GM23338 (cell line): ENCODE measurements around the gene FRYL. TPM values are rescaled to one million over a fixed set of nuclear protein-coding genes. Genes with fewer than 3 reads are reported as not detected.
A peak's percentile ranks its signal among the peaks of the same experiment; 100 is the strongest.

Experiments
- ATAC-seq: fragments of 200-7000 bp; cut with Tn5 transposase; 3 replicates; pipeline ENCODE4 v1.9.1; 2020
- DNase-seq: peaks from one replicate; pipeline ENCODE4 v3.0.0-alpha.2; 2015; ENCODE audit warnings: low spot score
- H2AFZ ChIP-seq: fragments of 200-600 bp; sonication (generic); 2 replicates; pipeline ENCODE4 v1.8.0; 2016; ENCODE audit warnings: antibody characterized with exemption, mild to moderate bottlenecking, moderate library complexity
- H3F3A ChIP-seq: fragments of 200-600 bp; sonication (generic); replicated peaks from 2 replicates; pipeline ENCODE4 v1.8.0; 2017; ENCODE audit warnings: antibody characterized with exemption, mixed run types, low read depth
- H3K27ac ChIP-seq: fragments of 200-600 bp; sonication (generic); 2 replicates; pipeline ENCODE4 v1.6.1; 2016; ENCODE audit warnings: low read depth
- H3K27me3 ChIP-seq: fragments of 200-600 bp; sonication (generic); 2 replicates; pipeline ENCODE4 v1.8.0; 2016; ENCODE audit warnings: mild to moderate bottlenecking, mixed run types, moderate library complexity; ENCODE audit not compliant: insufficient read depth
- H3K36me3 ChIP-seq: fragments of 200-600 bp; sonication (generic); 2 replicates; pipeline ENCODE4 v1.8.0; 2016; ENCODE audit warnings: mild to moderate bottlenecking; ENCODE audit not compliant: insufficient read depth
- H3K4me1 ChIP-seq: fragments of 200-600 bp; sonication (generic); 2 replicates; pipeline ENCODE4 v1.8.0; 2016; ENCODE audit warnings: mild to moderate bottlenecking, moderate library complexity; ENCODE audit not compliant: insufficient read depth
- H3K4me2 ChIP-seq: fragments of 200-600 bp; sonication (generic); 2 replicates; pipeline ENCODE4 v1.7.1; 2017; ENCODE audit warnings: mixed run types
- H3K4me3 ChIP-seq: fragments of 200-600 bp; sonication (generic); 2 replicates; pipeline ENCODE4 v1.6.1; 2016; ENCODE audit warnings: mixed run types
- H3K79me2 ChIP-seq: fragments of 200-600 bp; sonication (generic); replicated peaks from 2 replicates; pipeline ENCODE4 v1.8.0; 2017; ENCODE audit warnings: mild to moderate bottlenecking; ENCODE audit not compliant: insufficient read depth
- H3K9me2 ChIP-seq: fragments of 200-600 bp; sonication (generic); 2 replicates; pipeline ENCODE4 v1.8.0; 2017; ENCODE audit not compliant: insufficient read depth
- H4K20me1 ChIP-seq: fragments of 200-600 bp; sonication (generic); replicated peaks from 2 replicates; pipeline ENCODE4 v1.8.0; 2017; ENCODE audit warnings: mild to moderate bottlenecking; ENCODE audit not compliant: insufficient read depth
- H3K27ac Mint-ChIP-seq: 2 replicates; pipeline ENCODE4 v1.8.0; 2020; ENCODE audit warnings: inconsistent platforms, mild to moderate bottlenecking, moderate library complexity, mixed read lengths
- H3K27me3 Mint-ChIP-seq: 3 replicates; pipeline ENCODE4 v1.8.0; 2022; ENCODE audit warnings: low read depth, mild to moderate bottlenecking, moderate library complexity, mixed read lengths, inconsistent platforms; ENCODE audit not compliant: insufficient read depth, poor library complexity
- H3K36me3 Mint-ChIP-seq: 3 replicates; pipeline ENCODE4 v1.8.0; 2021; ENCODE audit warnings: low read depth, mild to moderate bottlenecking, inconsistent platforms, moderate library complexity, mixed read lengths
- H3K4me1 Mint-ChIP-seq: 3 replicates; pipeline ENCODE4 v1.8.0; 2020; ENCODE audit warnings: mild to moderate bottlenecking, inconsistent platforms, mixed read lengths
- H3K4me3 Mint-ChIP-seq: 3 replicates; pipeline ENCODE4 v1.8.0; 2021; ENCODE audit warnings: moderate library complexity, mild to moderate bottlenecking, inconsistent platforms, mixed read lengths
- H3K9me3 Mint-ChIP-seq: 3 replicates; pipeline ENCODE4 v1.8.0; 2020; ENCODE audit warnings: moderate library complexity, mild to moderate bottlenecking, inconsistent platforms, mixed read lengths
- CREB1 ChIP-seq: fragments of 250-450 bp; sonication (Bioruptor Pico); IDR thresholded peaks from 2 replicates; pipeline ENCODE4 v1.5.0; 2020; ENCODE audit warnings: low read depth, mild to moderate bottlenecking, moderate library complexity
- ETS1 ChIP-seq: IDR thresholded peaks from 2 replicates; pipeline ENCODE4 v1.6.1; 2016; ENCODE audit warnings: antibody characterized with exemption
- EZH2 ChIP-seq: fragments of 200-600 bp; sonication (generic); IDR thresholded peaks from one replicate; pipeline ENCODE4 v1.8.0; 2017; ENCODE audit warnings: antibody characterized with exemption, mild to moderate bottlenecking, low read depth; ENCODE audit not compliant: unreplicated experiment
- EZH2phosphoT487 ChIP-seq: fragments of 200-600 bp; sonication (generic); IDR thresholded peaks from one replicate; pipeline ENCODE4 v1.8.1; 2018; ENCODE audit warnings: antibody characterized with exemption; ENCODE audit not compliant: unreplicated experiment
- JUNB ChIP-seq: IDR thresholded peaks from one replicate; pipeline ENCODE4 v1.6.1; 2016; ENCODE audit warnings: antibody characterized with exemption; ENCODE audit not compliant: unreplicated experiment
- NANOG ChIP-seq: IDR thresholded peaks from 2 replicates; pipeline ENCODE4 v1.6.1; 2016; ENCODE audit warnings: antibody characterized with exemption, borderline replicate concordance
- POLR2AphosphoS5 ChIP-seq: IDR thresholded peaks from 2 replicates; pipeline ENCODE4 v1.6.1; 2016; ENCODE audit warnings: antibody characterized with exemption, low read depth
- REST ChIP-seq: IDR thresholded peaks from one replicate; pipeline ENCODE4 v1.6.1; 2018; ENCODE audit warnings: antibody characterized with exemption; ENCODE audit not compliant: unreplicated experiment
- STAT1 ChIP-seq: IDR thresholded peaks from one replicate; pipeline ENCODE4 v1.6.1; 2016; ENCODE audit warnings: antibody characterized with exemption; ENCODE audit not compliant: unreplicated experiment
- ZNF114 ChIP-seq: fragments of 250-450 bp; sonication (Bioruptor Pico); IDR thresholded peaks from 2 replicates; pipeline ENCODE4 v1.5.0; 2020; ENCODE audit warnings: mild to moderate bottlenecking, moderate library complexity
- polyA plus RNA-seq: library from polyadenylated mRNA; unstranded; fragments of >200 nt; fragmentation: Nextera tagmentation; extraction: Ambion mirVana; gene quantifications from 2 replicates; pipeline ENCODE4 v1.2.1, GENCODE V29; 2016
- total RNA-seq: library from RNA; depleted of rRNA; stranded (reverse); fragments of >200 nt; shearing (Covaris generic); gene quantifications from 2 replicates; pipeline ENCODE4 v1.2.3, GENCODE V29; 2014
- TF ChIP-seq, protein P1 (sequence below): fragments of 250-450 bp; sonication (Bioruptor Pico); IDR thresholded peaks from 2 replicates; pipeline ENCODE4 v1.5.0; 2020; ENCODE audit warnings: mild to moderate bottlenecking, moderate library complexity

The FRYL gene
- total and polyA plus RNA-seq, 2 experiments from 2014 or later, result 30.7 to 53.3 TPM

DNA sequence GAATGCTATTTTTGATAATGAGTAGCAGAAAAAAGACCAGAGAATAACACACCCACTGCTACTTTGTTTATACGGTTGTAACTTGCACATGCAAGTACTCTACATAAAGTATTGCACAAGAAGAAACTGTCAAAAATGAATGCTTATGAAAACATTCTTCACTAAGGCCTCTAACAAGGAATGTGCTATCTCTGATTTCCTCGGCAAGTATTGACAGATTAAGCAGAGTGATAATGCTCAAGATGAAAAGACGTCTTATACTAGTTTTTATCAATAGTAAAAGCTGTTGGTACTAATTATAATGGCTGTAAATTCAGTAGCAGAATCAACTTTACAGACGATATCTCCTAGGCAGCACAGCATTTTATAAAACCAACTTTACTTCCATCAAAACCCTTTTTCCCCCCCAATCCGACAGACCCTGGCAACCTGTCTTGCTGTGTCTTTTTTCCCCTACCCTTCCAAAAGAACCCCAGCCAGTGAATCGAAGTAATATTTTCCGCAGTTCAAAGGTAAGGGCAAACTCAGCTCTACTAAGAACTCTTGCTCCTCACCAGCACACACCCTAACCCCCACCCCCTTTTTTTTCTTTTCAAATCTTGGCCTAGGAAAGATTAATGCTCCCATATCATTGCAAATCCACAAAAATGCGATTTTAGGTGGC lies 1.5 kb downstream of the FRYL start:
- DNase-seq (no peak), ATAC-seq (no peak)
- Mint-ChIP-seq H3K36me3 (peaks cover 3% of the 10 kb centered on the region; the same call in 1 of the 3 replicates), H3K4me3 (peak overlapping the region; percentile 93), H3K27ac (peak overlapping the region; percentile 93), H3K27me3 (peaks cover 2% of the 10 kb centered on the region), H3K9me3 (no peaks in the 10 kb centered on the region; the same call in 2 of the 3 replicates), H3K4me1 (peaks cover 43% of the 10 kb centered on the region)
- Histone ChIP-seq H2AFZ (peak overlapping the region; percentile 53), H3K4me1 (peaks cover 33% of the 10 kb centered on the region), H4K20me1 (peaks cover 12% of the 10 kb centered on the region), H3K27me3 (no peaks in the 10 kb centered on the region), H3K79me2 (peaks cover 56% of the 10 kb centered on the region), H3F3A (no peaks in the 10 kb centered on the region), H3K4me2 (peak overlapping the region; percentile 91), H3K9me2 (no peaks in the 10 kb centered on the region), H3K27ac (no peak overlapping the region), H3K4me3 (peak overlapping the region; percentile 86), H3K36me3 (no peaks in the 10 kb centered on the region)
- TF ChIP-seq EZH2 (no peak), REST (no peak), CREB1 (CRISPR knock-in tag) (no peak), NANOG (no peak)

GRCh38 chr4:48777739-48778138 lies 2.3 kb downstream of the FRYL start:
- Histone ChIP-seq H3K4me2 (peak overlapping the region; percentile 91; the same call in 1 of the 2 replicates), H3K4me3 (peak overlapping the region; percentile 86; the same call in 1 of the 2 replicates), H2AFZ (no peak overlapping the region), H3K79me2 (peaks cover 64% of the 10 kb centered on the region), H3K27ac (no peak overlapping the region), H3K4me1 (peaks cover 33% of the 10 kb centered on the region), H3K36me3 (no peaks in the 10 kb centered on the region), H3F3A (no peaks in the 10 kb centered on the region), H4K20me1 (peaks cover 12% of the 10 kb centered on the region), H3K9me2 (no peaks in the 10 kb centered on the region), H3K27me3 (no peaks in the 10 kb centered on the region)
- Mint-ChIP-seq H3K36me3 (peaks cover 3% of the 10 kb centered on the region; the same call in 1 of the 3 replicates), H3K4me1 (peaks cover 43% of the 10 kb centered on the region), H3K27me3 (peaks cover 2% of the 10 kb centered on the region), H3K4me3 (peak overlapping the region; percentile 93), H3K9me3 (no peaks in the 10 kb centered on the region; the same call in 2 of the 3 replicates), H3K27ac (no peak overlapping the region)
- ATAC-seq (no peak), DNase-seq (no peak)
- TF ChIP-seq EZH2phosphoT487 (no peak), ETS1 (no peak), POLR2AphosphoS5 (no peak), NANOG (no peak), STAT1 (no peak), ZNF114 (CRISPR knock-in tag) (no peak), JUNB (no peak), EZH2 (no peak)
- TF ChIP-seq, protein P1, sequence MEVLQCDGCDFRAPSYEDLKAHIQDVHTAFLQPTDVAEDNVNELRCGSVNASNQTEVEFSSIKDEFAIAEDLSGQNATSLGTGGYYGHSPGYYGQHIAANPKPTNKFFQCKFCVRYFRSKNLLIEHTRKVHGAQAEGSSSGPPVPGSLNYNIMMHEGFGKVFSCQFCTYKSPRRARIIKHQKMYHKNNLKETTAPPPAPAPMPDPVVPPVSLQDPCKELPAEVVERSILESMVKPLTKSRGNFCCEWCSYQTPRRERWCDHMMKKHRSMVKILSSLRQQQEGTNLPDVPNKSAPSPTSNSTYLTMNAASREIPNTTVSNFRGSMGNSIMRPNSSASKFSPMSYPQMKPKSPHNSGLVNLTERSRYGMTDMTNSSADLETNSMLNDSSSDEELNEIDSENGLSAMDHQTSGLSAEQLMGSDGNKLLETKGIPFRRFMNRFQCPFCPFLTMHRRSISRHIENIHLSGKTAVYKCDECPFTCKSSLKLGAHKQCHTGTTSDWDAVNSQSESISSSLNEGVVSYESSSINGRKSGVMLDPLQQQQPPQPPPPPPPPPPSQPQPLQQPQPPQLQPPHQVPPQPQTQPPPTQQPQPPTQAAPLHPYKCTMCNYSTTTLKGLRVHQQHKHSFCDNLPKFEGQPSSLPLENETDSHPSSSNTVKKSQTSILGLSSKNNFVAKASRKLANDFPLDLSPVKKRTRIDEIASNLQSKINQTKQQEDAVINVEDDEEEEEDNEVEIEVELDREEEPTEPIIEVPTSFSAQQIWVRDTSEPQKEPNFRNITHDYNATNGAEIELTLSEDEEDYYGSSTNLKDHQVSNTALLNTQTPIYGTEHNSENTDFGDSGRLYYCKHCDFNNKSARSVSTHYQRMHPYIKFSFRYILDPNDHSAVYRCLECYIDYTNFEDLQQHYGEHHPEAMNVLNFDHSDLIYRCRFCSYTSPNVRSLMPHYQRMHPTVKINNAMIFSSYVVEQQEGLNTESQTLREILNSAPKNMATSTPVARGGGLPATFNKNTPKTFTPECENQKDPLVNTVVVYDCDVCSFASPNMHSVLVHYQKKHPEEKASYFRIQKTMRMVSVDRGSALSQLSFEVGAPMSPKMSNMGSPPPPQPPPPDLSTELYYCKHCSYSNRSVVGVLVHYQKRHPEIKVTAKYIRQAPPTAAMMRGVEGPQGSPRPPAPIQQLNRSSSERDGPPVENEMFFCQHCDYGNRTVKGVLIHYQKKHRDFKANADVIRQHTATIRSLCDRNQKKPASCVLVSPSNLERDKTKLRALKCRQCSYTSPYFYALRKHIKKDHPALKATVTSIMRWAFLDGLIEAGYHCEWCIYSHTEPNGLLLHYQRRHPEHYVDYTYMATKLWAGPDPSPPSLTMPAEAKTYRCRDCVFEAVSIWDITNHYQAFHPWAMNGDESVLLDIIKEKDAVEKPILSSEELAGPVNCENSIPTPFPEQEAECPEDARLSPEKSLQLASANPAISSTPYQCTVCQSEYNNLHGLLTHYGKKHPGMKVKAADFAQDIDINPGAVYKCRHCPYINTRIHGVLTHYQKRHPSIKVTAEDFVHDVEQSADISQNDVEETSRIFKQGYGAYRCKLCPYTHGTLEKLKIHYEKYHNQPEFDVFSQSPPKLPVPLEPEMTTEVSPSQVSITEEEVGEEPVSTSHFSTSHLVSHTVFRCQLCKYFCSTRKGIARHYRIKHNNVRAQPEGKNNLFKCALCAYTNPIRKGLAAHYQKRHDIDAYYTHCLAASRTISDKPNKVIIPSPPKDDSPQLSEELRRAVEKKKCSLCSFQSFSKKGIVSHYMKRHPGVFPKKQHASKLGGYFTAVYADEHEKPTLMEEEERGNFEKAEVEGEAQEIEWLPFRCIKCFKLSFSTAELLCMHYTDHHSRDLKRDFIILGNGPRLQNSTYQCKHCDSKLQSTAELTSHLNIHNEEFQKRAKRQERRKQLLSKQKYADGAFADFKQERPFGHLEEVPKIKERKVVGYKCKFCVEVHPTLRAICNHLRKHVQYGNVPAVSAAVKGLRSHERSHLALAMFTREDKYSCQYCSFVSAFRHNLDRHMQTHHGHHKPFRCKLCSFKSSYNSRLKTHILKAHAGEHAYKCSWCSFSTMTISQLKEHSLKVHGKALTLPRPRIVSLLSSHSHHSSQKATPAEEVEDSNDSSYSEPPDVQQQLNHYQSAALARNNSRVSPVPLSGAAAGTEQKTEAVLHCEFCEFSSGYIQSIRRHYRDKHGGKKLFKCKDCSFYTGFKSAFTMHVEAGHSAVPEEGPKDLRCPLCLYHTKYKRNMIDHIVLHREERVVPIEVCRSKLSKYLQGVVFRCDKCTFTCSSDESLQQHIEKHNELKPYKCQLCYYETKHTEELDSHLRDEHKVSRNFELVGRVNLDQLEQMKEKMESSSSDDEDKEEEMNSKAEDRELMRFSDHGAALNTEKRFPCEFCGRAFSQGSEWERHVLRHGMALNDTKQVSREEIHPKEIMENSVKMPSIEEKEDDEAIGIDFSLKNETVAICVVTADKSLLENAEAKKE (CRISPR knock-in tag), result no peak
